NCI-H2171 treated with DMSO at 0.1 percent for 48 hours (cell line): ENCODE measurements around the gene TNIK.
"Not testable (repeated sequence)": the region's sequence is repeated elsewhere in the genome, so short reads cannot be mapped to it uniquely, and the experiment has no call there.

Source experiments
- DNase-seq: peaks from one replicate; lab custom pipeline; 2025; lab: John Stamatoyannopoulos, UW

The TNIK gene

DNA sequence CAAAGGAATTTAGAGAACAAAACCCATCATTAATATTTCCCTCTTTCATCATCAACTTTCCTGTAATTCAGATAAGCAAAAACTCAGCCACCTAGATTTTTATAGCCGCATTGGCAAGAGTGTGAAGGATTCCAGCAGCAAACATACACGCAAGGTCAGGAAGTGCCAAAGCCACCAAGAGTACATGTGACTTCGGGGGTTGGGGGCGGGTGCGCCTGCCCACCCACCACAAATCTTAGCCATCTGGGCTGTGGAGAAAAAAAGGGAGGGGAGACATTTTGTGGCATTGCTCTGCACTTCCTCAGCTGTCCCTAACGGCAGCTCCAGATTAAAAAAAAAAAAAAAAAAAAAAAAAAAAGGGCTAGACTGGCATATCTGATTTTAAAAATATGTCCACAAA lies 148.4 kb downstream of the TNIK start:
- DNase-seq = no peak

DNA sequence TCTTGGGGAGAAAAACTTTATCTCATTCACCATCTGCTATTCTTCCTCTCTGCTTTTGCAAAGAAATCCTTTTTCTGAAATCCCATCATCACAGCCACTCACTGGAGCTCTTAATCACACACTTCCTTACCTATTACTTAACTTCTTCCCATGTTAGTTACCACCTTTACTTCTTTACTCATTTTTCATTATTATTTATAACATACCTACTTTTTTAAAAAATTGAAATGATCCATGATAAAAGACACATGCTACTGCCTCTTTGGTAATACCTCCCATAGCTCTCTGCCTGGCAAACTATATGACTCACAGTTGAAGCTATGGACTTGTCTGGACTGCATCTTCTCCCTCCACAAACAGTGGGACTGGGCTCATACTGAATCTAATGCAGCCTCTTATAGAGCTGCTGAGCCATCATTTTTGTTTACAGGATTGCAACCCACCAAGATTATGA lies 150.3 kb downstream of the TNIK start:
- DNase-seq = no peak

DNA sequence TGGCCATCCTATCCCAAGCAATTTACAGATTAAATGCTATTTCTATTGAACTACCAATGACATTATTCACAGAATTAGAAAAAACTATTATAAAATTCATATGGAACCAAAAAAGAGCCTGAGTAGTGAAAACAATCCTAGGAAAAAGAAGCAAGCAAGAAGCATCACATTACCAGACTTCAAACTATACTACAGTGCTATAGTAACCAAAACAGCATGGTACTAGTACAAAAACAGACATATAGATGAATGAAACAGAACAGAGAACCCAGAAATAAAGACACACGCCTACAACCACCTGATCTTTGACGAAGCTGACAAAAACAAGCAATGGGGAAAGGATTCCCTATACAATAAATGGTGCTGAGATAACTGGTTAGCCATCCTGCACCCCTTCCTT lies 152.2 kb downstream of the TNIK start:
- no peak for DNase-seq

DNA sequence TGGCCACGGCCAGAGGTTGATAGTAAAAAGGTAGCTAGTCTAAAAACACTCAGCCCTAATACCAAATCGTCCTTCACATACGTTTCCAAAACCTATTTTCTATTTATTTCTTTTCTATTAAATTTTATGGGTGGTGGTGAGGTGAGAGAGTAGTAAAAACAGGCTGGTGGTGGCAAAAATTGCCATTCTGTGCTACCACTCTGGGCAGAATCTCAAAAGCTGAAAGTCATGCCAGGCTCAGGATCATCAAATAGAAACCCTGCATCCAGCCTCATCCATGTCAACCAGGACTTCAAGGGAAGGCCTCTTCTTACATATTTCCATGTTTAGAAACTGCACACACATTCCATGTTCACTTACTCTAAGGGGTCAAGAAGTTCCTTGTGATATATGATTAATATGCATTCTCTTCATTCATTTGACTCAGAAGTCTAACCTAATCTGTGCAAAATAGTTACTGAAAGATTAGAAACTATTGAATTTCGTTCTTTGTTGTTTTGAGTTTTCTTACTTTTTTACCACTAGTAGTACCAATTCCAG lies 153.1 kb downstream of the TNIK start:
- DNase-seq = no peak

DNA sequence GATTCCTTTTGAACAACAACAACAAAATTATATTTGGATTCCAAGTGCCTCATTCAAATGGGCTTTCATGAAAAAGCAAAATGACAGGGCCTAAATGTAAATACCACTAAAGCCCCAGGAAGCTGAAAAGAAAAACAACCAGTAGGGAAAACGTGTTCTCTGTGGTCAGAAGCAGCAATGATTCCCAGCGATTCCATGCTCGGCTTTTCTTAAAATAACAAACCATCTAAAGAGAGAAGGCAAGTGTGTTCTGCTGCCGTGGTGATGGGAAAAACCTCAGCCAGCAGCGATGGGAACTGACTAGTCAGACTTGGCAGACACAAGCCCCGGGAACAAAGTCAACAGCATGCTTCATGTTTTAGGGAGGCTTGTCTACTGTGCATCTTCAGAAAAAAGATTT lies 153.6 kb downstream of the TNIK start:
- no peak for DNase-seq

DNA sequence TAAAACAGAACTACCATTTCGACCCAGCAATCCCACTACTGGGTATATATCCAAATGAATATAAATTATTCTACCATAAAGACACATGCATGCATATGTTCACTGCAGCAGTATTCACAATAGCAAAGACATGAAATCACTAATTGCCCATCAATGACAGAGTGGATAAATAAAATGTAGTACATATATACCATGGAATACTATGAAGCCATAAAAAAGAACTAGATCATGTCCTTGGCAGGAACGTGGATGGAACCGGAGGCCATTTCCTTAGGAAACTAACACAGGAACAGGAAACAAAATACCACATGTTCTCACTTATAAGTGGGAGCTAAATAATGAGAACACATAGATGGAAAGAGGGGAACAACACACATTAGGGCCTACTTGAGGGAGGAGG lies 154.4 kb downstream of the TNIK start:
- DNase-seq = not testable (repeated sequence)

DNA sequence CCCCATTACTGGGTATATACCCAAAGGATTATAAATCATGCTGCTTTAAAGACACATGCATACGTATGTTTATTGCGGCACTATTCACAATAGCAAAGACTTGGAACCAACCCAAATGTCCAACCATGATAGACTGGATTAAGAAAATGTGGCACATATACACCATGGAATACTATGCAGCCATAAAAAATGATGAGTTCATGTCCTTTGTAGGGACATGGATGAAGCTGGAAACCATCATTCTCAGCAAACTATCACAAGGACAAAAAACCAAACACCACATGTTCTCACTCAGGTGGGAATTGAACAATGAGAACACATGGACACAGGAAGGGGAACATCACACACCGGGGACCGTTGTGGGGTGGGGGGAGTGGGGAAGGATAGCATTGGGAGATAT lies 155.7 kb downstream of the TNIK start:
- DNase-seq = not testable (repeated sequence)

DNA sequence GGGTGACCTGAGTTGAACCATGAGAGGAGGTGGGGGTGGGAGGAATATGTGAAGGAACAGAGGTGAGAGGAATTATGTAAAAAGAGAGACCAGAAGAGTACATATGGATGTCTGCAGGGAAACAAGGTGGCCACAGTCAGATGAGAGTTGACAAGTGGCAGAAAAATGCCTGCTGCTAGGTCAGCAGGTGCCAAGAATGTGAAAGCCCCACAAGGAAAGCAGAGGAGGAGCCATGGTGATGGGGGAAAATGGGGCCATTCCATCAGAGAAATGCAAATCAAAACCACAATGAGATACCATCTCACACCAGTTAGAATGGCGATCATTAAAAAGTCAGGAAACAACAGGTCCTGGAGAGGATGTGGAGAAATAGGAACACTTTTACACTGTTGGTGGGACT lies 156.2 kb downstream of the TNIK start:
- DNase-seq = not testable (repeated sequence)

DNA sequence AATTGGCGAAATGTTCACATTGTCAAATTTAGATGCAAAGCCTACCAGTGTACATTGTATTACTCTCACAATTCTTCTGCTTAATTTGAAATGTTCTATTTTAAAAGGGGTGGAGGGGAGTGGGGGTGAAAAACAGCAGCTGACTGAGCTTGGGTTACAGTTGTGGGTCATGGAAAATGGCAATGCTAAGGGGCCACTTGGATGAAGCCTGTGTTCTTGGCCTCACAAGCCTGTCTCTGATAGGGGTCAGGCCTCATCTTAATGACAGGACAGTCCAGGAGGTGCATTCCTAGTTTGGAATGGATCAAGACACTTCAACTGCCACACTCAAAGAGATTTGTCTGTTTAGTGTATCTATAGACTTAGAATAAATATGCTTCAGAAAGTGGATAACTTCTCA lies 158.2 kb downstream of the TNIK start:
- DNase-seq = no peak

DNA sequence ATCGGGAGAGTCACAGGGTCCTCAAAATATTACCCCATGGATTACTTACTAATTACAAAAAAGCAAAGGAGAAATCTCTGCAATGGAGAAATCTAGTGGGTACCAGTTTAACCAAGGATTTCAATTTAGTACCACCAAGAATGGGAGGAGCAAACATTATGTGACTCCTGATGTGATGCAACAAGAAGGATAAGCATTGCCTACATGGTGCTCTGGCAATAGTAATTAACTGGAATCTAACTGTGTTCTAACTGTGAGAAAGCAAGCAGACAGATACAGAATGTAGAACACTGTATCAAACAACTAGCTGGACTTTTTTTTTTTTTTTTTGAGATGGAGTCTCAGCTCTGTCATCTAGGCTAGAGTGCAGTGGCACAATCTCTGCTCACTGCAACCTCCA lies 159.2 kb downstream of the TNIK start:
- DNase-seq = no peak

DNA sequence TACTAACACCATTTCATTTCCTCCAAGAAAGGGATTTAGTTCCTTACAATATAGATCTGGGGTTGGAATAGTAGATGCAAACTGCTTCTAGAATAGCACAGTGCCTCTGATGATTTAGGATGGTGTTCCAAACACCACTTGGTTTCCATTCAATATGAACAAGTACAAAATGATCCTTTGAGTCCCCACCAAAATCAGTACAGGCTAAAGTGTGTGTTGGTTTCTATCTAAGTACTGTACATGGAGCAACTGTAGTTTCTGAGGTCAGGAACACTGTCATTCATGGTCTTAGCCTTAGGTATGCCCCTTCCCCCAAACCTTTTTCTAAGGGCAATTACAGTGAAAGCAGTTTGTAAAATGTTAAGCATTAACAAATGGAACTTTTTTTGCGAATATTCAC lies 162.3 kb downstream of the TNIK start:
- DNase-seq = no peak

DNA sequence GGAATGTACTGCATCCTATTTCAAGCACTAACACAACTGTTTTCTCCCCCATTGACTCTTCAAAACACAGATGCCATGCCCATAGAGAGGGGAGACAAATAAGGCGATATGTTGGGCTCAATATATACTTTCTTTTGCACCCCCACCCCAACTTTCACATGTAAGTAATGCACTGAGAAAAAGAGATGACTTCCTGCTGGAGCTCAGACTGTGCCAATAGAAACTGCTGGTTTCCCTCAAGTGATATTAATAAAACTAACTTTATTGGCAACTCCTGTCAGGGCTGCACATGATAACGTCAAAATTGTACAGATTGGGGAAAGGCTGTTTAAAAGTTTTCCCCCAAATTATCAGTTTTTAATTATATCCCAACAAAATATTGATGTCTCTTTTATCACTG lies 163.0 kb downstream of the TNIK start:
- no peak for DNase-seq

DNA sequence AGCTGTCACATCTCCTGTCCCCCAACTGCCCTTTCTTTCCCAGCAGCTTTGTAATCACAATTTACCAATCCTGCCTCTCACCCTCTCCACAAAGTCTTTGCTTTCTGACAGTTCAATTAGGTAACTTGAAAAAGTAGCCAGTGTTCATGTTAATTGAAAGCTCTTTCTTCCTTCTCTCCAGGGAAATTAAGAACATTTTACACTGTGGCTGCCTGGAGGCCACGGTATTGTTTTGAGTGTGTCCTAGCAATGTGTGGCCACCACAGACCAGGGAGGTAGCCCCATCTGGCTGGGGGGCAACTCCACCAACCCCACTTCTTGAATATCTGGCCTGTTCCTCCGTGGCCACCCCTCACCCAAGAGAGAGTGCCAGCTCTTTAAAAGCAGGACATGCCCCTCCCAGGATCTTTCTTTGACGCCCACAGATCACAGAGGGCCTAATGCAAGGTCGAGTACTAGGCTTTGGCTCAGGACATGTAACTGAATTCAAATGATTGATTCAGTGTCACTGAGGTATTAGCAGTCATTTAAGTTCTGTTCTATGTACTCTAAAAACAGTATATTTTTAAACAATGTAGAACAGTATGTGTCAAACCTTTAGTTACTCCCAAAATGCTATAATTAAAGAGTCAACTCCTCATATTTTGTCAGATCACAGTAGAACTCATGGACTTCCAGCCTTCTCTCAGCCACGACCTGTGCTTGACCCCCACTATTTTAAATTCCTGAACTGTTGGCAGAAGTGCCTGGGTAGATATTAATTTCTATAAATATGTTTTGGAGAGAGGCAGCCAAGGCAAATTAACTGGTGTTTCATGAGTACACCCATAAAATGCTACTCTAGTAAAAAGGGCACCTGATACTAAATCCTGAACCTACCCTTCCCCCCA lies 164.5 kb downstream of the TNIK start:
- DNase-seq = no peak

DNA sequence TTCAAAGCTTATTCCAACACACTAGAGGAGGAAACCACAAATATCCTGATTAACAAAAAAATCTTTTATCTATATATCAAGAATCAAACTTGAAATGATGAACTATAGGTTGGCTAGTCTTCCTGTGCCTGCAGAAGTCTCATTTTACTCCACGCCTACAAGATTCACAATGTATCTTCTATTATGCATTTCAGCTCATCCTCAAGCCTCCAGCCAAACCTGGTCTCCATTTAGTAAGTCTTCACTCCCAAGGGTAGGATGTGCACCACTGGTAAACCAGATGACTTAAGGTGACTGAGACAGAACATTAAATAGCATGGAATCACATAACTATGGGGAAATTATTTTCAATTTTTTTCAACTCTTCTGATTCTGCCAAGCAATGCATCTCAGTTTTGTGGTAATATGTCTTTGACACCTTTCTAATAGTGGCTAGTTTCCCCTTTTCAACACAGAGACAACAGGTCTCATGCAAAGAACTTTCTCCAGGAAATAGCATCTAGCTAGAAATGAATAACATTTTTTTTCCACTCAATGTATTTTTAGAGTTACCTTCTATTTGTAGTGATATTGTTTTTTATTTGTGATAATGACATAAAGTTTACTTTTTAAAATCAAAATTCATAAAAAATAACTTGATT lies 166.9 kb downstream of the TNIK start:
- DNase-seq = no peak

DNA sequence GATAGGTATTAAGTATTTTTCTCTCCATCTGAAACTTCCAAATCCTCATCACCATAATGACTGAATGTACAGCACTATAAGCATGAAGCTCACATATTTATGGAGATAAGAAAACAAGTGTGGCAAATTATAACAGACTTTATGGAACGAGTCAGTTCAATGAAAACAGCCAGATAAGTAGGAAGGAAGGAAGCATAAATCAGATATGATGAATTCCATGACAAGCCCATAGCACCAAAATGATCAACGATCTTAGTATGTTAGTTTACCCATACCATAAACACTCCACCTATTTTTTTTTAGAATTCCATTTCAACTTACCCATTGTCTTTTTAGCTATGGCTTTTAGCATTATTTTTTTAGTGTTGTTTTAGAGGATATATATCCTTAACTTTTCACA lies 169.5 kb downstream of the TNIK start:
- no peak for DNase-seq

DNA sequence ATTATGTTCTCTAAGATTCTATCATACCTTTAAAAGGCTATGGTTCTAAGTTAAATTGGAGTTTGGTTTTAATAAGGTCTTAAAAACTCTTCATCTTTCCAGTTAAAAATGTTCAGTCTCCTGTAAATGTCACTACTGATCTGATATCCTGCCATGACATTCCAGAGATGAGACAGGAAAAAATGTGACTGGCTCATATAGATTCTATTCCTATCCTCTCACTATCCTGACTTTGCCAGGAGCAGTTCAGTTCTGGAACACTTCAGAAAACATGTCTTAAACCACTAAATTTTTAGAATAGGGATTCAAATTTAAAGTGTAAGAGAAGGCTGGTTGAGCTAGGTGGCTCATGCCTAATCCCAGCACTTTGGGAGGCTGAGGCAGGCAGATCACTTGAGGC lies 170.9 kb downstream of the TNIK start:
- DNase-seq = no peak

DNA sequence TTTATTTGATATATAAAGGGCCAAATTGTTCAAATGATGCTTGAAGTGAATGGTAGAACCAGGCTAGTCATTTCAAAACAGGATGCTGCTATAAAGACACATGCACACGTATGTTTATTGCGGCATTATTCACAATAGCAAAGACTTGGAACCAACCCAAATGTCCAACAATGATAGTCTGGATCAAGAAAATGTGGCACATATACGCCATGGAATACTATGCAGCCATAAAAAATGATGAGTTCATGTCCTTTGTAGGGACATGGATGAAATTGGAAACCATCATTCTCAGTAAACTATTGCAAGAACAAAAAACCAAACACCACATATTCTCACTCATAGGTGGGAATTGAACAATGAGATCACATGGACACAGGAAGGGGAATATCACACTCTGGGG lies 172.4 kb downstream of the TNIK start:
- not testable (repeated sequence) for DNase-seq

DNA sequence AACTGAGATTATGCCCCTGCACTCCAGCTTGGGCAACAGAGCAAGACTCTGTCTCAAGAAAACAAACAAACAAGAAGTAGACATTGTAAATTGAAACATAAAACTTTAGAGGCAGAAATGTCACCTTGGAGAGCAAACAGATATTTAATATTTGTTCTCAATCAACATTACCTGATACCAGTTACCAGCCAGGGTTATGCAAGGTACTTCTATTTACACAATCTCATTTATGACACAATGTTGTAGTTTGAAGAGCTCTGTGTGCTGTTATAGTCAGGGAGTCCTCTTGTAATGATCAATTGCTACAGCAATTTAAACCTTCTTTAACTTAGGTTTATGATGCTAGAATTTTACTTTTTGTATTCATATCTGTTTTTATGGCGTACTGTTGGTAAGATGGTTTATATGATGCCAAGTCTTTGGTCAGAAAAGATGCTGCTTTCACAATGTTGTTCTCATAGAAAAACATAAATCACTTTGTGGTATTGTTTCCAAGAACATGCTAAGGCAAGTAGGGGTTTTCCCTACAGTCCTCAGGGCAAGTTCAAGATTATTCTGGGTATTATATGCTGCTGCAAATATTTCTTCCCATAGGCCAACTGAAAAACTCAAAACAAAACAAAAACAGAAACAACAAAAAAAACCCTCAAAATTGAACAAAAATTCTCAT lies 173.5 kb downstream of the TNIK start:
- no peak for DNase-seq

DNA sequence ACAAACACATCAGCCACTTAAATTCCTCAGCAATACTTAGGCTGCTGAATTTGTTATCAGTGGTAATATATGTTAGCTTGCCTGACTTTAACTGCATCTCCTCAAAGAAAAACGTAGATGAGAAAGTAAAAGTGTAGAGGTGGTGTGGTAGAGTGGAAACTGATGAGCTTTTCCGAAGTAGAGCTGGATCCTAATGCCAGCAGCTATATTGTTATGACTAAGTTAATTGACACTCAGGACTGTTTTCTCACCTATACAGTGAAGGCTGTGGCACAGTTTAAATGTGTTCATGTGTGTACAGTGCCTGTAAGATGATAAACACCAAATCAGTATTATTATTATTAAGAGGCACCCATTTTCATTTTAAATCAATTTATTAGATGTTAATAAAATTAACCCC lies 174.9 kb downstream of the TNIK start:
- DNase-seq = no peak

DNA sequence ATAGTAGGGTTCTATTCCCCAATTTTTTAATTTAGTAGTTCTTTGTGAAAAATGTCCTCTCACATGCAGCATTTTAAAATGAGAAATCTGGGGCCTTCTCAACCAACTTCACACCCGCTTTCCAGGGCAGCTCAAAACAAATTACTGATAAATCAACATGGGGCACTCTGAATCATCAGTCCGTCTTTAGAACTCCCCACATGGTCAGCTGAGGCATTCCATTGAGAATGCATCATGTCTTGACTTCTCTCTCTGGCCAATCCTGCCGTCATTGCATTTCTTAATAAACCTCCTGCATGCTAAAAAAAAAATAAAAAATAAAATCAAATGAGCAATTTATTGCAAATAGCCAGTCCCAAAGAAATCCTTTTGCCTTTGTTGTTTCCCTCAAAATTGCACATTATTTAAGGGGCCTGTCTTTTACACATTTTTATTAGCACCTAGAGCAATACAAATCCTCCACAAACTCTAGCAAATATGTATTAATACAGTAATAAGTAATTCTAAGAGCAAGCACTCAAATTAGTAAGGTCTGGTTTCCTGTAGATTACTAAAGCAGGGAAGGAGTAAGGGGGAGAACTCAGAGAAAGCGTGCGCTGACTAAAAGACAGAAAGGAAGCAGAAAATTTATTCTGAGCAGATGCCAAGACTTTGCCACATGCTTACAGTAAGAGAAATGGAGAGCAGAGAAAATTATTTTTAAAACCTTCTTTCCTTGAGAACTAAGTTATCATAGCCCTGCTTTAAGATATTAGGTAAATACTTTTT lies 175.7 kb downstream of the TNIK start:
- DNase-seq = no peak

DNA sequence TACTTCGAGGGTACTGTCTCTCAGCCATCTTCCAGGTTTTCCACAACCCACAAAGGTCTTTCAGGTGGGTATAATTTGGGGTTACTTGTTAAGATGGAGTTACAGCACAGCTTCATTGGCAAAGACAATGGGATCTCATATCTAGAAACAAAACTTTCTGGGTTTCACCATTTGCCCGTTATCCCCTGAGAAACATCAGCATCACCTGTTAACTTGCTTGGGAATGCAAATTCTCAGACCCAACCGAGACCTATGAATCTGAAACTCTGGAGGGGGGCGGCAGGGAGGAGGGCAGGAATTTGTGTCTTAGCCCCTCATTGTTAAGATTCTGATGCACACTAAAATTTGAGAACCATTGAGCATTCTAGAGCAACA lies 176.4 kb downstream of the TNIK start:
- no peak for DNase-seq
